Esophagus squamous epithelium (tissue), 5 donors: ENCODE measurements around the gene ATAT1. TPM values are rescaled to one million over a fixed set of nuclear protein-coding genes. Genes with fewer than 3 reads are reported as not detected.

Experiments used
- DNase-seq: peaks from one replicate; lab custom pipeline; 2025; lab: John Stamatoyannopoulos, UW
- H3K27ac ChIP-seq, 4 donors: fragments of 200-600 bp; sonication (generic); one replicate each; pipeline ENCODE4 v1.5.1; 2016 to 2019; ENCODE audit warnings: mild to moderate bottlenecking in 1 of 4
- H3K27me3 ChIP-seq, 4 donors: fragments of 200-600 bp; sonication (generic); 1 replicate in 3 of 4; 2 replicates in 1 of 4; pipeline versions ENCODE4 v1.5.1 to v1.6.0; 2017 to 2021; ENCODE audit warnings: antibody characterized with exemption in 1 of 4
- H3K36me3 ChIP-seq, 3 donors: fragments of 200-600 bp; sonication (generic); one replicate each; pipeline ENCODE4 v1.5.1; 2016 to 2019
- H3K4me1 ChIP-seq, 3 donors: fragments of 200-600 bp; sonication (generic); one replicate each; pipeline ENCODE4 v1.5.1; 2017 to 2019
- H3K4me3 ChIP-seq, 4 donors: fragments of 200-600 bp; sonication (generic); 1 replicate in 3 of 4; 2 replicates in 1 of 4; pipeline ENCODE4 v1.5.1; 2016 to 2019; ENCODE audit warnings: mild to moderate bottlenecking in 2 of 4, moderate library complexity in 1 of 4
- H3K9me3 ChIP-seq, 3 donors: fragments of 200-600 bp; sonication (generic); one replicate each; pipeline ENCODE4 v1.5.1; 2016 to 2019
- CTCF ChIP-seq, 6 experiments: fragments of 450-650 bp in 4 of 6; fragments of 200-600 bp in 2 of 6; sonication (generic) in 2 of 6; IDR thresholded peaks; one replicate each; pipeline ENCODE4 v1.5.1; 2016 to 2019; ENCODE audit warnings: antibody characterized with exemption in 6 of 6, mild to moderate bottlenecking in 4 of 6, moderate library complexity in 4 of 6
- POLR2A ChIP-seq, 4 donors: fragments of 450-650 bp; IDR thresholded peaks; one replicate each; pipeline ENCODE4 v1.6.1; 2017; ENCODE audit warnings: antibody characterized with exemption in 4 of 4, mild to moderate bottlenecking in 4 of 4, moderate library complexity in 3 of 4
- WGBS, 2 donors: methylation state at CpG; one replicate each; pipeline ENCODE4 v1.1.5; 2018; 5-methylcytosine and 5-hydroxymethylcytosine counted together
- intact Hi-C: fragments of 100-400 bp; cut with DNase I; formaldehyde crosslinking; loops from one replicate; pipeline ENCODE4 v1.15.0; 2022
- total RNA-seq, 4 donors: library from RNA; depleted of rRNA; stranded (reverse); fragments of >200 nt; gene quantifications; one replicate each; pipeline ENCODE4 v1.1.0, GENCODE V29; 2016
- donor health status: DM: yes; HTN: yes; CAD: no.

The ATAT1 gene
- total RNA-seq, 4 donors from 2014 or later: 5.0 to 6.7 (median 6.3) TPM

GRCh38 chr6:30644769-30645168, 18.1 kb downstream of the ATAT1 start:
- DNase-seq: no peak
- WGBS, 2 donors: 80 to 84% methylated on average over 5 of the region's 5 CpGs
- intact Hi-C loops: no loop called here
- H3K27ac ChIP-seq: no peak overlapping the region
- no peak for TF ChIP-seq POLR2A (IDR thresholded peaks at IDR 0.05)
- no peak for TF ChIP-seq CTCF (IDR thresholded peaks at IDR 0.05)
- no peaks in the 10 kb centered on the region for H3K27me3 ChIP-seq
- no peaks in the 10 kb centered on the region for H3K9me3 ChIP-seq
- peaks cover 10 to 30% (median 13%) of the 10 kb centered on the region in 3 donors for H3K4me1 ChIP-seq
- H3K4me3 ChIP-seq: no peak overlapping the region
- H3K36me3 ChIP-seq: peaks cover 0 to 52% (median 0%) of the 10 kb centered on the region in 3 donors

GRCh38 chr6:30645989-30646388, 19.3 kb downstream of the ATAT1 start:
- Histone ChIP-seq H3K9me3 (no peaks in the 10 kb centered on the region), H3K4me1 (peaks cover 10 to 30% (median 13%) of the 10 kb centered on the region in 3 donors), H3K27ac (peak overlapping the region in 2 of 4 donors; percentile 96 to 99), H3K4me3 (peak overlapping the region in 1 of 4 donors; percentile 100), H3K36me3 (peaks cover 0 to 52% (median 5%) of the 10 kb centered on the region in 3 donors), H3K27me3 (no peaks in the 10 kb centered on the region)
- 75 to 83% methylated on average over 1 of the region's 1 CpG for WGBS, 2 donors
- TF ChIP-seq POLR2A (IDR thresholded peaks at IDR 0.05) (no peak), CTCF (IDR thresholded peaks at IDR 0.05) (no peak)
- intact Hi-C loops: no loop called here
- no peak for DNase-seq

- DNase-seq: peak; percentile 49
- Histone ChIP-seq H3K4me1 (peaks cover 10 to 30% (median 13%) of the 10 kb centered on the region in 3 donors), H3K9me3 (no peaks in the 10 kb centered on the region), H3K27ac (peak within 1 kb of the TSS; percentile 96 to 99 (median 98)), H3K27me3 (no peaks in the 10 kb centered on the region), H3K36me3 (peaks cover 0 to 52% (median 11%) of the 10 kb centered on the region in 3 donors), H3K4me3 (peak within 1 kb of the TSS; percentile 90 to 100 (median 98))
- intact Hi-C loops: no loop called here
- TF ChIP-seq POLR2A (IDR thresholded peaks at IDR 0.05): no peak
- peak in 1 of 6 experiments; percentile 20 for TF ChIP-seq CTCF (IDR thresholded peaks at IDR 0.05)
- WGBS, 2 donors: 8 to 17% methylated on average over 15 to 24 of the region's 37 CpGs
Measured at GRCh38 chr6:30646450-30647241, 20.0 kb downstream of the ATAT1 start, which contains the start of gene C6orf136. Gene C6orf136, plus strand, starts transcription at chr6:30647133. Its CDS starts 99 bp downstream, at chr6:30647232.

GRCh38 chr6:30647242-30648116, 20.8 kb downstream of the ATAT1 start:
- DNase-seq: peak; percentile 17
- Histone ChIP-seq H3K4me1 (peaks cover 10 to 30% (median 13%) of the 10 kb centered on the region in 3 donors), H3K27ac (peak overlapping the region; percentile 96 to 99 (median 98)), H3K9me3 (no peaks in the 10 kb centered on the region), H3K27me3 (no peaks in the 10 kb centered on the region), H3K36me3 (peaks cover 0 to 52% (median 19%) of the 10 kb centered on the region in 3 donors), H3K4me3 (peak overlapping the region; percentile 90 to 100 (median 98))
- TF ChIP-seq POLR2A (IDR thresholded peaks at IDR 0.05) (peak in 2 of 4 donors; percentile 19 to 22), CTCF (IDR thresholded peaks at IDR 0.05) (no peak)
- intact Hi-C loops: no loop called here
- WGBS, 2 donors: 1 to 2% methylated on average over 8 to 11 of the region's 78 CpGs
